MCF 10A (cell line): Measurements from ENCODE around the gene MEPE. TPM values are rescaled to one million over a fixed set of nuclear protein-coding genes. Genes with fewer than 3 reads are reported as not detected.
A peak's percentile ranks its signal among the peaks of the same experiment; 100 is the strongest.

Experiments used
- BruUV-seq: library from RNA; stranded (reverse); fragments of 400-500 nt; replicated peaks from 2 replicates; lab custom pipeline; 2021; lab: Mats Ljungman, UMichigan
- CTCF ChIA-PET: fragments of 300-600 bp; sonication (Branson Sonifier 250); formaldehyde crosslinking; extraction: SDS; loops from one replicate; lab custom pipeline; 2021; ENCODE audit warnings: antibody characterized with exemption, inconsistent platforms; lab: Yijun Ruan, JAX
- POLR2A ChIA-PET: fragments of 300-600, 350-650 bp; sonication (Branson Sonifier 250); formaldehyde crosslinking; extraction: SDS; loops from one replicate; lab custom pipeline; 2020; ENCODE audit warnings: antibody characterized with exemption, inconsistent platforms; lab: Yijun Ruan, JAX
- DNase-seq: peaks from one replicate; pipeline ENCODE4 v3.0.0-alpha.2; 2018; ENCODE audit not compliant: unreplicated experiment
- H3K27ac Mint-ChIP-seq: one replicate; pipeline ENCODE4 v1.8.0; 2022; ENCODE audit warnings: mild to moderate bottlenecking, low read depth, mixed read lengths; ENCODE audit not compliant: unreplicated experiment
- H3K27me3 Mint-ChIP-seq: one replicate; pipeline ENCODE4 v1.8.0; 2022; ENCODE audit warnings: mixed read lengths; ENCODE audit not compliant: insufficient read depth, unreplicated experiment
- H3K36me3 Mint-ChIP-seq: one replicate; pipeline ENCODE4 v1.8.0; 2022; ENCODE audit warnings: mild to moderate bottlenecking, moderate library complexity, mixed read lengths; ENCODE audit not compliant: insufficient read depth, unreplicated experiment
- H3K4me1 Mint-ChIP-seq: one replicate; pipeline ENCODE4 v1.8.0; 2022; ENCODE audit warnings: mixed read lengths; ENCODE audit not compliant: insufficient read depth, unreplicated experiment
- H3K4me3 Mint-ChIP-seq: one replicate; pipeline ENCODE4 v1.8.0; 2022; ENCODE audit warnings: mild to moderate bottlenecking, moderate library complexity, mixed read lengths; ENCODE audit not compliant: unreplicated experiment
- H3K9me3 Mint-ChIP-seq: one replicate; pipeline ENCODE4 v1.8.0; 2022; ENCODE audit warnings: mixed read lengths; ENCODE audit not compliant: unreplicated experiment
- intact Hi-C: fragments of 100-400 bp; cut with micrococcal nuclease; formaldehyde crosslinking; loops from 2 replicates; pipeline ENCODE4 v1.14.1; 2022
- total RNA-seq: library from RNA; stranded (reverse); gene quantifications from 2 replicates; pipeline ENCODE4 v1.2.3, GENCODE V29; 2022
- TF ChIP-seq, protein P1 (sequence below): fragments of 200-600 bp; IDR thresholded peaks from one replicate; pipeline ENCODE4 v1.8.0; 2022; ENCODE audit warnings: antibody characterized with exemption, mild to moderate bottlenecking; ENCODE audit not compliant: unreplicated experiment

Gene MEPE
- total RNA-seq, 1 experiment from 2014 or later, result not detected

DNA sequence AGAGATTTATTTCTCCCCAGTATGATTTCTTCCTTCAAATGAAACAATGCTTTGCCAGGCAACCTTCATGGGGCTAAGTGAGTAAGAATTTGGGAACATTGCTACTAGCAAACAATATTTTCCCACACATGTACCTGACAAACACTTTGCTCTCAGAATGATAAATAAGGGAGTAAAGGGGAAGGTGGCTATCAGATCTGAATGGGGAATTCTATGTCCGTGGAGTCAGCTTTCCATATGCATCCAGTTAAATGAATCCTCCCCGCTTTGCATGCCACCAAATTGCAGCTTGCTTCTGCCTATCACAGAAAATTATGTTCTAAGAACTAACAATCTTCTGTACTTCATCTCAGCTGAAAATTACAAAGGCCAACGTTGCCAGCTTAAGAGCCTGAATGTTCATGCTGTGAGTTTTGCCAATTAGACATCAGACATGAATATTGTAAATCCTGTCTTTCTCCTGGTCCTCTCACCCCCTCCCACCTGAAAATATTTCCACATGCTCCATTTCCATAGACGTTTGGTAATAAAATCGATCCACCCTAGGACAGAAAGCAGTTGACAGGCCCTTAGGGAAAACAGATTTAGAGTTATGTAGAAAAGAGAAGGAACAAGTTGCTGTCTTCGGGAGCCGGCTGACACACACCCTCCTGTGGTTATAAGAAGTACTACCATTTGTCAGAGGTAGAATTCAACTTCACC lies 6.3 kb downstream of the MEPE start:
- no peaks in the 10 kb centered on the region for H3K9me3 Mint-ChIP-seq
- no peaks in the 10 kb centered on the region for H3K27me3 Mint-ChIP-seq
- no peak overlapping the region for H3K4me3 Mint-ChIP-seq
- DNase-seq, result peak; percentile 49
- intact Hi-C loops, result loop anchor here (1.0 to 2.0 kb wide), 3 partner anchors 160 to 464 kb away; no protein-coding TSS in a partner anchor
- no peak overlapping the region for H3K27ac Mint-ChIP-seq
- peaks cover 10% of the 10 kb centered on the region for H3K4me1 Mint-ChIP-seq
- TF ChIP-seq, protein P1, sequence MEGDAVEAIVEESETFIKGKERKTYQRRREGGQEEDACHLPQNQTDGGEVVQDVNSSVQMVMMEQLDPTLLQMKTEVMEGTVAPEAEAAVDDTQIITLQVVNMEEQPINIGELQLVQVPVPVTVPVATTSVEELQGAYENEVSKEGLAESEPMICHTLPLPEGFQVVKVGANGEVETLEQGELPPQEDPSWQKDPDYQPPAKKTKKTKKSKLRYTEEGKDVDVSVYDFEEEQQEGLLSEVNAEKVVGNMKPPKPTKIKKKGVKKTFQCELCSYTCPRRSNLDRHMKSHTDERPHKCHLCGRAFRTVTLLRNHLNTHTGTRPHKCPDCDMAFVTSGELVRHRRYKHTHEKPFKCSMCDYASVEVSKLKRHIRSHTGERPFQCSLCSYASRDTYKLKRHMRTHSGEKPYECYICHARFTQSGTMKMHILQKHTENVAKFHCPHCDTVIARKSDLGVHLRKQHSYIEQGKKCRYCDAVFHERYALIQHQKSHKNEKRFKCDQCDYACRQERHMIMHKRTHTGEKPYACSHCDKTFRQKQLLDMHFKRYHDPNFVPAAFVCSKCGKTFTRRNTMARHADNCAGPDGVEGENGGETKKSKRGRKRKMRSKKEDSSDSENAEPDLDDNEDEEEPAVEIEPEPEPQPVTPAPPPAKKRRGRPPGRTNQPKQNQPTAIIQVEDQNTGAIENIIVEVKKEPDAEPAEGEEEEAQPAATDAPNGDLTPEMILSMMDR, result peak; percentile 75
- CTCF ChIA-PET, result interaction anchor here (0.6 to 4.2 kb wide), 29 partner anchors 9 to 1873 kb away, joined by 3 to 77 read pairs (median 5); no protein-coding TSS in a partner anchor
- POLR2A ChIA-PET, result interaction anchor here (0.6 to 1.4 kb wide), 5 partner anchors 17 to 463 kb away, joined by 3 to 4 read pairs (median 3); no protein-coding TSS in a partner anchor
- no peaks in the 10 kb centered on the region for H3K36me3 Mint-ChIP-seq
- BruUV-seq, result no TSS peak

GRCh38 chr4:87839592-87839946 lies 6.8 kb downstream of the MEPE start:
- H3K4me3 Mint-ChIP-seq, result no peak overlapping the region
- no peak overlapping the region for H3K27ac Mint-ChIP-seq

DNA sequence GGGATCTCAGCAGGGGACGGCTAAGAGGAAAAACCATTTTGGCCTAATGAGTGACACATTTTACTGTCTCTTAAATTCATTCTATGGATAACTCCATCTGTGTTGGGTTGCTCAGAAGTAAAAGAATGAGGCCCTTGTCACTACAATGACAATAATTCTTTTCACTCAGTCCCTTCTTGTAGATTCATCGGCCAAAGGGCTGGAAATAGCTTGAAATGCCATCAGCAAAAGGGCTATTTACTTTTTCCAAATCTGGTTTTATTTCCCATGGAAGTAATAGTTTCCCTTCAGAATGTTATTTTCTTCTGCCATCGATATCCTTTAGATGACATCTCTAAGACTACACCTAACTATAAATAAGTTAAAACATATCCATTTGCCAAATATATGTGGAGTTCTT lies 7.4 kb downstream of the MEPE start:
- BruUV-seq, result no TSS peak
- ChIA-PET POLR2A (interaction anchor here (1.4 kb wide), 1 partner anchor 20 kb away, joined by 3 read pairs; no protein-coding TSS in a partner anchor), CTCF (interaction anchor here (0.6 to 4.2 kb wide), 11 partner anchors 9 to 535 kb away, joined by 3 to 77 read pairs (median 6); no protein-coding TSS in a partner anchor)
- intact Hi-C loops, result loop anchor here (10.0 kb wide), 1 partner anchor 685 kb away; no protein-coding TSS in a partner anchor
- H3K4me1 Mint-ChIP-seq, result peaks cover 18% of the 10 kb centered on the region
- no peaks in the 10 kb centered on the region for H3K36me3 Mint-ChIP-seq
- H3K27ac Mint-ChIP-seq, result no peak overlapping the region
- H3K4me3 Mint-ChIP-seq, result no peak overlapping the region
- no peaks in the 10 kb centered on the region for H3K9me3 Mint-ChIP-seq
- TF ChIP-seq, protein P1, result no peak
- H3K27me3 Mint-ChIP-seq, result no peaks in the 10 kb centered on the region
- DNase-seq, result no peak

More at GRCh38 chr4:87839592-87839946, 6.8 kb downstream of the MEPE start:
- TF ChIP-seq, protein P1, result no peak
- no peaks in the 10 kb centered on the region for H3K27me3 Mint-ChIP-seq
- CTCF ChIA-PET, result interaction anchor here (0.6 to 4.2 kb wide), 17 partner anchors 10 to 535 kb away, joined by 3 to 77 read pairs (median 6); no protein-coding TSS in a partner anchor
- H3K9me3 Mint-ChIP-seq, result no peaks in the 10 kb centered on the region
- POLR2A ChIA-PET, result interaction anchor here (1.4 kb wide), 1 partner anchor 19 kb away, joined by 3 read pairs; no protein-coding TSS in a partner anchor
- peaks cover 15% of the 10 kb centered on the region for H3K4me1 Mint-ChIP-seq
- DNase-seq, result no peak
- intact Hi-C loops, result loop anchor here (1.0 to 2.0 kb wide), 3 partner anchors 160 to 465 kb away; no protein-coding TSS in a partner anchor
- no peaks in the 10 kb centered on the region for H3K36me3 Mint-ChIP-seq
- BruUV-seq, result no TSS peak

DNA sequence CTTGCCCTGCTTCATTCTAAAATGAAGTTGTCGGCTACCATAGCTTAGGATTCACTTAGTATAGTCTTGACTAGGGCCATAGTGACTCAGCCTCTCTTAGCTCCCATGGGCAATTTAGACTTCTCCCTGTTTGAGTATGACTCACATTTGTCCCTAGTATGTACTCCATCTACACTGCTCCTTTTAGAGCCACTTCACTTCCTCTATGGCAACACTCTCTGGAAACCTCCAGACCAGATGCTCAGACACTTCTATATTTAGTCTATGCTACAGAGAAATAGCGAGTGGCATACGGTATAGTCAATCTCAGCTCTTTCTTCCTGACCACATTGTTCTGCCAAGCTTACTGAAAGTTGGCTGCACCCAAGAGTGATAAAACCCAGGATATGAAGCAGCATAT lies 11.2 kb downstream of the MEPE start:
- H3K27me3 Mint-ChIP-seq, result no peaks in the 10 kb centered on the region
- no peak overlapping the region for H3K4me3 Mint-ChIP-seq
- DNase-seq, result peak; percentile 91
- no peak overlapping the region for H3K27ac Mint-ChIP-seq
- CTCF ChIA-PET, result interaction anchor here (0.7 to 3.3 kb wide), 8 partner anchors 9 to 670 kb away, joined by 3 to 40 read pairs (median 5); no protein-coding TSS in a partner anchor
- POLR2A ChIA-PET, result interaction anchor here (0.6 to 0.8 kb wide), 5 partner anchors 124 to 1437 kb away, joined by 3 to 4 read pairs (median 3); no protein-coding TSS in a partner anchor
- TF ChIP-seq, protein P1, result no peak
- peaks cover 23% of the 10 kb centered on the region for H3K4me1 Mint-ChIP-seq
- no peaks in the 10 kb centered on the region for H3K9me3 Mint-ChIP-seq
- BruUV-seq, result no TSS peak
- H3K36me3 Mint-ChIP-seq, result no peaks in the 10 kb centered on the region
- intact Hi-C loops, result loop anchor here (10.0 kb wide), 1 partner anchor 689 kb away; no protein-coding TSS in a partner anchor
